ENCODE measurements around the gene TRIM31.
A peak's percentile ranks its signal among the peaks of the same experiment; 100 is the strongest.
"Not testable (repeated sequence)": the region's sequence is repeated elsewhere in the genome, so short reads cannot be mapped to it uniquely, and the experiment has no call there.

The TRIM31 gene

DNA sequence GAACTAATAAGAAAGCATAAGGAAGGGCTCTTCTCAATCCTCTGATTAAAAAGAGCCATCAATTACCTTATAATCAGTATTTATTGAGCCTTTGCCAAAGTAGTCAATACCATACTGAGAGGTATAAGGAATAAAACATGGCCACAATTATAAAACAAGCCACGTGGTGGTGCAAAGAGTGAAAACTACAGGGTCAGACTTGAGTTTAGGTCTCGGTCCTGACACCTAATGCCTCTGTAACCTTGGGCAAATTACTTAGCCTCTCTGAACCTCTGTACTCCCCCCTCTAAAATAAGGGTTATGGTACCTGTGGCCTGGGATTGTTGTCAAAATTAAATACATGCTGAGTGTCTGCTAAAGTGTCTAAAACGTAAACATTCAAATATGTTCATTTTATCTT, 36.3 kb upstream of the TRIM31 start:
- DNase-seq: no peak

DNA sequence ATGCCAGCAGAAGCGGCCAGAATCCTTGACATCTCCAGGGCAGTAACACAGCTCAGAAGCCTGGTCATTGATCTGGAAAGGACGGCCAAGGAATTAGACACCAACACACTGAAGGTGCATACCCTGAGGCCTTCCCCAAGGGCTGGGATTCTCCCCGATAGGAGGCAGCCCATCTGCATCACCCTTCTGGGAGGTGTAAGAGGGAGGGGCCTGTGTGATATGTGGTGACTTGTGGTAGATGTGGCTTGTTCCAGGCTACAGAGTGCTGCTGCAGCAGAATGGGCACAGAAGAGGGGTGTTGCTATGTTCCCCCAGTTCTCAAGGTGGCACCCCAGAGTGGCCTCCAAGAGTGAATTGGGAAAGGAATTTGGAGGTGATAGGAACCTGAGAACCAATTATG, 34.2 kb upstream of the TRIM31 start:
- DNase-seq: no peak

DNA sequence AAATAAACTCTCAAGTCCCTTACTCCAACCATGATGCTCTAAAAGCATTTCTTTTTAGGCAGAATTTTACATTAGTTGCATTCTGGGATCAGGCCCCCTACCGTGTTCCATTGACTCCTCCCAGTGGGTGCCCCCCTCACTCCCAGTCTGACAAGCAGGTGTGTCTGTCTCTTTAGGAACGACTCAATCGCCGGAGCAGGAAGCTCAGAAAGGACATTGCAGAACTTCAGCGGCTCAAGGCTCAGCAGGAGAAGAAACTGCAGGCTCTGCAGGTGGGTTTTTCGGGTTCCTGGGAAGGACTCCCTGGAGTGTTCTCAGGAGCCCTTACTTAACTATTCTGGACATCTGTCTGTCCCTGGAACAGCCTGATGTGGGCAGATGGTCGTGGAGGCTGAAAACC, 32.9 kb upstream of the TRIM31 start:
- DNase-seq: no peak

DNA sequence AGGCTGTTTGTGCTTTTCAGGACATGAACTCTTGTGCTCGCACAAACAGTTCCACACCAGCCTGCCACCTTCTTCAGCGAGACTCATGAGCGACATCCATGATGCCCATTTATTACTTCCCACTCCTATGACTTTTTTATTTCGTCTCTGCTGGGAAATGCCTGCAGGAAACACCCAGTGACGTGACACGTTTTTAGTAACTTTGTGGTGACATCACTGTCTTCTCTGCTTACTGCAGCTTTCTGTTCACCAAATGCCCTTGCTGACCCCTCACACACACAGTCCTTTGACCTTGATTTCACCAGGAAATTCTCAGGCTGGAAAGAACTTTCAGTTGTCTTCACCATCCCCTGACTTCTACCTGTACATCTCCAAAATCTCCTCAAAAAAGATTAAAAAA, 31.9 kb upstream of the TRIM31 start:
- no peak for DNase-seq

DNA sequence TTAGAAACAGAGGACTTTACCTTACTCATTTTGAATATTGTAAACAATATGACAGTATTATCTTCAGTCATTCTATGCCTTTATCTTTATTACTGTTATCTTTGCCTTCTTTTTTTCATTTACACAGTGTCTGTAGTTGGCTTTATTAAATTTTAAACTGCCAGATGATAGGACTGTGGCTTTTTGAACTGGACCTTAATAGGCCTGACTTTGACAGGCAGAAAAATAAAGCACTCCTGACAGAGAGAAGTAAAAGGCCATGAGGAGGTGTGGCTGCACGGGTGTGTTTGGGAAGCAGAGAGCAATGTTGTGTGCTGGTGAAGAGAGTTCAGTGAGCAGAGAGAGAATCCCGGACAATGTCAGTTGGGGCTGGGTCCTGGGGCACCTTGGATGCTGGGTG, 30.9 kb upstream of the TRIM31 start:
- DNase-seq: no peak

DNA sequence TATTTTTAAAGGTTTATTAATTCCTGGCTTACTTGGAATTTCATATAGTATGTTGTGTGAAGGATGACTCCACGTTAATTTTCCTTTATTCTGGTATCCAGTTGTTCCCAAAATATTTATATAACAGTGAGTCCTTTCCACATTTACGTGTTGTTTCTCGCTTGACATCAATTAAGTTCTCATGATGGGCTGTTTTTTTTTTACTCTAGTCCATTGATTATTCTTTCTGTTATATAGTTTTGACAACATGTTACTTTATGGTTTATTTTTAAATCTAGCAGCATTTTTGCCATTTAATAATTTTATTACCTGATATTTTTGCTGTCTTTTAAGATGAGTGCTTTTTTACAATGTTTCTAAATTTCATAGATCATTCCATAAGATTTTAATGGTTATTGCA, 29.8 kb upstream of the TRIM31 start:
- DNase-seq: no peak

DNA sequence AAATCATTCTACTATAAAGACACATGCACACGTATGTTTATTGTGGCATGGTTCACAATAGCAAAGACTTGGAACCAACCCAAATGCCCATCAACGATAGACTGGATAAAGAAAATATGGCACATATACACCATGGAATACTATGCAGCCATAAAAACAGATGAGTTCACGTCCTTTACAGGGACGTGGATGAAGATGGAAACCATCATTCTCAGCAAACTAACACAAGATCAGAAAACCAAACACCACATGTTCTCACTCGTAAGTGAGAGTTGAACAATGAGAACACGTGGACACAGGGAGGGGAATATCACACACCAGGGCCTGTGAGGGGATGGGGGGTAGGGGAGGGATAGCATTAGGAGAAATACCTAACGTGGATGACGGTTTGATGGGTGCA, 27.4 kb upstream of the TRIM31 start:
- DNase-seq: not testable (repeated sequence)

DNA sequence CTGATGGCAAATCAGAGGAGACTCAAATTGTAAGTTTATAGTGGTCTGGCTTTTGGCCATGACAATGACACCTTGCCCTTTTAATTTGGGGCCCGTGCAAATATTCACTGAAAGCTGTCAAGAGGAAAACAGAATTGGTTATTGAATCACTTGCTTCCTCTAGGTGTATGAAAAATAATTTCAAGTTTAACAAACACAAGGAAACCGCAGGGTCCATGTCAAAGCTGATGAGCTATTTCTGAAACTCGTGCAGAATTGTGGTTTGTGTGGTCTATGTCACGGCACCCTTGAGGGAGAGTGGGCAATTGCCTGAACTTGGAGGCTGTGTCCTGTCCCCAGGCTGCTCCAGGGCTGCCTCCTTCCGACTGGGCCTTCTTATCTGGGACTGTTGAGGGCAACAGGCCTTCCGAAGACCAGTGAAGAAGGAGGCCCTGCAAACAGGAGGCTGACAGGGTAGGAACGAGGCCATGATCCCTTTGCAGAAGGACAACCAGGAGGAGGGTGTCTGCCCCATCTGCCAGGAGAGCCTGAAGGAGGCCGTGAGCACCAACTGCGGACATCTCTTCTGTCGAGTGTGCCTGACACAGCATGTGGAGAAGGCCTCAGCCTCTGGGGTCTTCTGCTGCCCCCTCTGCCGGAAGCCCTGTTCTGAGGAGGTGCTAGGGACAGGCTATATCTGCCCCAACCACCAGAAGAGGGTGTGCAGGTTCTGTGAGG, 23.8 kb upstream of the TRIM31 start:
- no peak for DNase-seq

DNA sequence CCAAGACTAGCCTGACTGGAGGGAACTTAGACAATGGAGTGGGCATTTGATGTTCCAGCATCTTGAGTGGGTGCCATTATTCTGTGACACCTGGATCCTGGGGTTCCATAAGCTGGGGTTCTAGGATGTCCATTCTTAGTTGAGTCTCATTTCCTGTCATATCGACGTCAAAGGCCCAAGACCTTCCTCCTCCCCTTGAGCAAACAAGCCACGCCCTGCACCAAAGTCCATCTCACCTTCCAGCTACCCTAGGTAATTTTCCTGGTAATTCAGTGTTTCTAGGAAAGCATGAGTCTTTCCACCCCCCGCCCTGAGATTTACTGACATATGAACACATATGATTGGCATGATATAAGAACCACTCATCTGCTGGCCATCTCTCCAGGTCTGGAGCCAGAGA, 22.9 kb upstream of the TRIM31 start, which contains the start of gene TRIM40:
Gene TRIM40, plus strand, starts transcription at position 384 of the 400 bp plus-strand sequence. CDS start 897 bp downstream, outside the sequence.
- no peak for DNase-seq

DNA sequence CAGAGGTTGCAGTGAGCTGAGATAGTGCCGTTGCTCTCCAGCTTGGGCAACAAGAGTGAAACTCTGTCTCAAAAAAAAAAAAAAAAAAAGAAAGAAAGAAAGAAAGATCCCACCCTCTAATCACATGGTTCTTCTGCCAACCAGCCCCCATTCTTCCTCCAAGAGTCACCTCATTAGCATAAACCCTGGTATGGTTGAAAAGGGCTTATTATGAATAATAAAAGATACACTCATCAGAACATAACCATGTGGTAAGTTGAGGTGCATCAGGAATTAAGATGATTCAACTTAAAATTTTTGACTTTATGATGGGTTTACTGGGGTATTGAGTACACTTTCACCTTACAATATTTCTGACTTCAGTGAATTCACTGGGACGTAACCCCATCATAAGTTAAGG, 22.3 kb upstream of the TRIM31 start:
- no peak for DNase-seq

DNA sequence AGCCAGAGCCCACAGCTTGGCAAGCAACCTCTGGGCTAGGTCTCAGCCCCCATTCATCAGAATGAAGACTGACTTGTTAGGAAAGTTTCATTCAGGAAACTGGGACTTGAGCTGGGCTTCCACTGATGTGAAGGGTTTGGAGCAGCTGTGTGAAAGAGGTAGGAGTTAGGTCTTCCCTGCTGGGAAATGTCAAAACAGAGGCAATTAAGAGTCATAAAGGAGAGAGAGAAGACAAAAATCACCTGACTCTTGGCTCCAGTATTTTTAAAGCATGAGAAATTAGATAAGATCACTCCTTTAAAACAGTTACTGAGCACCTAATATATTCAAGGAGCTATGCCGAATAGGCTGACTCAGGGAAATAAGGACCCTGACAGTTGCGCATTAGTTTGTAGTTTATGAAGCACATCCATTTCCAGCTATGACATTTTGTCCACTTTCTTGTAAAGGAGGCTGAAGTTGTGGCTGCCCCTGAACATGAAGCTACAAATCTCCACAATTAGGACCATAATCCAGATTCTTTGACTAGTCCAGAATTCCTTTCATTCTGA, 19.1 kb upstream of the TRIM31 start:
- no peak for DNase-seq

DNA sequence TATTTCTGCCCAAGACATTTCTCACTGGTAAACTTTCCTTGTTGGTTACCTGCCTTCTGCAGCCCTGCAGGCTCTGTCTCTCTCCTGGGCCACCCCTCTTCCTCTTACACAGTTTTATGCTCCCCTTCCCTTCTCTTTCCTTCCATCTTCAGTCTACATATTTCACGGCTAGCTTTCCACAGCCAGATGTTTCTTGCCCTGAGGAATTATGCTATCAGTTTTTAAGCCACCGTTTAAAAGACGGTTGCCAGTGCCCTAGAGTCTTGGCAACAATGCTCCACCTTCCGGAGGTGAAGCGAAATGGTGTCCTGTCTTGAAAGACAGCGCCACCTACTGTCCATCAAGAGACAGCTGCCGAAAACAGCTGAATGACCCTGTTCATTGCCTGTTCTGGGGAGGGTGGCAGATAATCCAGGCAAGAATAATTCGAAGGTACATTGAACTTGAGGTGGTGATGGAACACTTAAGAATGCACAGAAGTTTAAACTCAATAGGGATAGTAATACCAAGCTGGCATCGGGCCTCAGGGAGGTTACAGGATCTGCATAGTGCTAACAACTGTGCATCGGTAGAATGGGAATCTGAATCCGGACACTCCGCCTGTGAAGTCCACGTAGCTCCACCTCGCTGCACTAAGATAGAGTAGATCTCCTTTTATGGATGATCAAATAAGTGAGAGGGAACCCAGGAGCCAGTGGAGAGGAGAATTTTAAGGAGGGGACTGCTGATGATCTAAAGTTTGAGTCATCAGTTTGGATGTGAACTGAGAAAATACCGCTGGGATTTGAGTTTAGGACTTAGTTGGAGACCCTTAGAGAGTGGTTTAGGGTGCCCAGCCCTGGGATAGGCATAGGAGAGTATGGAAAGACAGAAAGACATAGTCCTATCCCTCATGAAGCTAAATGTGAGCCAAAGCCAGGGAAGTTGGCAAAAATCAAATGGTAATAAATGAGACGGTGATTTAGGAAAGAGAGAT, 18.3 kb upstream of the TRIM31 start:
- DNase-seq: peak; percentile 58

DNA sequence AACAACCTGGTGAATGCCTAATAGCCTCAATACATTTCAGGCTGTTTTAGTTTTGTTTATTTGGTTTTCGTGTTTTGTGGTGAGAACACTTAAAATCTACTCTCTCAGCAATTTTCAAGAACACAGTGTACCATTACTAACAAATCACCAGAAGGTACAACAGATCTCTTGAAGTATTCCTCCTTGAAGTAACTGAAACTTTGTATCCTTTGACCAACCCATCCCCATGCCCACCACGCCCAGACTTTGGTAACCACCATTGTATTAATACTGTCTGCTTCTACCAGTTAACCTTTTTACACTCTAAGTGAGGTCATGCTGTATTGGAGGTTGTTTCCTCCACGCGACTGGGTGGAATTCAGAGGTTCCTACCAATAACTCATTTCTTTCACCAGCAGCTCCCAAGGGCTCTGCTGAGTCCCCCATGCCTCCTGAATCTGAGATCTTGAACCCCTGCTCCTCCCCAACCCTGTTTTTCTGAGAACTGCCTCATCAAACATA, 17.3 kb upstream of the TRIM31 start:
- no peak for DNase-seq

DNA sequence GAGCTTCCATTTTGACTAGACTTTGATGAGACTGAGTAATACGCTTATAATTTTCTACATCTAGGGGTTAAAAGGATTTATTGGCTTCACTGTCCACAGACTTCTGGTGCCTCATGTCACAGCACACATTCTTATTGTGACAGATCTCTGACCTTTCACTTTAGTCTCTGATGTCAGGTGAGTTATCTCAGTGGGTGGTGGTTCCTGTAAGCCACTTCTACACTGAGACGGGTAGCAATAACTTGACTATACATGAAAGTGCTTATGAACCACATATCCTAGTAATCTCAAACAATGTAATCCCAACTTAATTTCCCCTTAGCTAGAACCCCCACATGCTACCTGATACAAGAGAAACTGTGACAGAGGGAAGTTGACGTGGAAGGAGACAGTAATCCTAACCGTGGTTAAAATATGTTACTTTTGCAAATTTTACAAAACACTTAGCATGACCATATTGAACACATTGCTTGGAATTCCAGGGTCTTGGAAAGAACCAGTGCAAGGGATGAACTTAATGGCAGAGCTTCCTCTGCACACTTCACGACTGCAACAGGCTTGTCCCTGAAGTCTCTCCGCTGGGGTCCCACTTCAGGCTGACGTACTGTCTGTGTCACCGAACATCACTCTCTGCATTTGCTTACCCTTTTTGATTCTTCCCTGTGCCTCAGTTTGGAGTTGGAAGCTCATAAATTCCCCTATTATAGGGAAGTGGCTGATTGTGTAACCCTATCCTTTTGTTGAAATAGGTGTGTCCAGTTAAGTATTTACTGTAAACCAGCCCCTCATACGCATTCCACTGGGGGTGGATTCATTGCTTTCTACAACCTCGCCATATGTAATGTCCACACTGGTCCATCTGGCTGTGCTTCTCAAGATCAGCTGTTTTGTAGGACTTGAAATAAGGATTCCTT, 16.6 kb upstream of the TRIM31 start:
- no peak for DNase-seq

DNA sequence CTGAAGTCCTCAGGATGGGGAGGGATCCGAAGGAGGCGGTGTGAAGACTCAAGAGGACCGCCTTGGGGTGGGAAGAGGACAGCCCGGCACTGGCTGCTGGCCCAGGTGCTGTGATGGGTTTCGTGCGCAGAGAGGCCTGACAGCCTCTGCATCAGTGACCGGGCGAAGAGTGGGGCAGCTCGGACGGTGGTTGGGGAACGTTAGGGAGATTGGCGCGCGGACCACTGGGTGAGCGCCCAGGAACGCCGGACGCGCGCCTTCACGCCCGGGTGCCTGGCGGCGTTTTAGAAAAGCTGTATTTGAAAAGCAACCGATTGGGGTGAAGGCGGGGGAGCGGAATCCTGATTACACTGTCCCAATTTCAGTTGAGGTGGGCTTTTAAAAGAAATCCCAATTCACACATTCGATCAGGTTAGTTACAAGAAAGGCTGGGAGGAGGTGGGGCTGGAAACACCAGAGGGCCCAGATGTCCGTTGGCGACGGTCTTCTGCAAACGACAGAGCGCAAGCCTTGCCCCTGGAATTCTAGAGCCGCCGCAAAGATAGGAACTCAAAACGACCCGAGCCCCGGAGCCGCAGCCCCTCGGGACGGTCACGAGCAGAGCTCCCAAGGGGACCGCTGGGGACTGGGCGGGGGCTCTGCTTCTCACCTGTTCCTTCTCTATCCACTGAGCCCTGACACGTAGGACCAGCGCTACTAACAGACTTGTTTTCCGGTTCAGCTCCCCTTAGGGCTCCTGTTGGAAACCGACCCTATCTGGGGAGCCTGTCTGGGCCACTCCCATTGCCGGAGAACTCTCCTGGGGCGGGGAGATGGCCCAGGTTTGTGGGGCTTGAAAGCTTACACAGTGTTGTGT, 14.6 kb upstream of the TRIM31 start:
- DNase-seq: no peak

DNA sequence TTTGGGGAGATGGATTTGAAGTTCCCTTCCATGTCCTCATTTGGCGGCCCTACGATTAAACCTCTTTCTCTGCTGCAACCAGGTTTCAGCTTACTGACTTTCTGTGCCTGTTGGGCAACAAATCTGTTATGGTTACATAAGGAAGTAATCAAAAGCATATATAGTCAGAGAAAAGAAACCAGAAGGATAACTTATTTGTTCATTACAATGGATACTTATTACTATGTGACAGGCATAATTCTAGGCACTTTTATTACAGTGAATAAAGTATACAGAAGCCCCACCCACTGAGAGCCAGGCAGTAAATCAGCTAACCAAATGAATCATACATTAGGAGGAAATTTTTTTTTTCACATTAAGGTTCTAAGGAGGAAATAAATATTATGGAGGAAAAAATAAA, 9.6 kb upstream of the TRIM31 start:
- DNase-seq: no peak

DNA sequence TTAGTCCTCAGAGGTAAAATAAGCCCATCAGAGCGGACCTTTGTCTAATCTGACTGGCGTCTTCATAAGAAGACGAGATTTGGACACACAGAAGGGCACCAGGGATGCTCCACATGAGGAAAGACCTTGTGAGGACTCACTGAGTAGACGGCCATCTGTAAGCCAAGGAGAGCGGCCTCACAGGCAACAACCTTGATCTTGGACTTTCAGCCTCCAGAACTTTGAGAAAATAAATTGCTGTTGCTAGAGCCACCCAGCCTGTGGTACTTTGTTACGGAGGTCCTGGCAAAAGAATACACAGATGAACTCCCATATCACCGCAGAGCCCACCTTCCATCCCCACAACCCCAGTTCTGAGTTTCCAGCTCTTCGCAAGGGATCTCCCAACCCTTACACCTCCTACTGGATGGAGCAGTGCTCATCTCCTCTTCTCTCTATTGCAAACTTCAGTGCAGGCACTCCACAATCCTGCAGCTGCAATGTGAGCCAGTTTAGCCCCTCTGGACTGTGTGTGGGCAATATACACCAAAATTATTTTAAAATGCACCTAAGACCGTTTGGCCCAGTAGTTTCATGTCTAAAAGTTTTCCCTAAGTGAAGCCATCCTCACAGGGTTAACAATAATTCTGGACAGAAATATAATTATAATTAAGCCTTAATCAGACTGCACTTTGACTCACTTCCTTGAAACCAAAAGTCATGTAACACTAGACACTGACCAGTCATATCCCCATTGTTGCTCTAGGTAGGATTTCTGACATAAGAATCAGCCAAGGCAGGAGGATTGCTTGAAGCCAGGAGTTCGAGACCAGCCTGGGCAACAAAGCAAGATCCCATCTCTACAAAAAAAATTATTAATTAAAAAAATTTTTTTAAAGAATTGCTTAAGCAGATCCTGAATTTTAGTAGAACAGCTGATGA, 8.8 kb upstream of the TRIM31 start:
- DNase-seq: no peak

DNA sequence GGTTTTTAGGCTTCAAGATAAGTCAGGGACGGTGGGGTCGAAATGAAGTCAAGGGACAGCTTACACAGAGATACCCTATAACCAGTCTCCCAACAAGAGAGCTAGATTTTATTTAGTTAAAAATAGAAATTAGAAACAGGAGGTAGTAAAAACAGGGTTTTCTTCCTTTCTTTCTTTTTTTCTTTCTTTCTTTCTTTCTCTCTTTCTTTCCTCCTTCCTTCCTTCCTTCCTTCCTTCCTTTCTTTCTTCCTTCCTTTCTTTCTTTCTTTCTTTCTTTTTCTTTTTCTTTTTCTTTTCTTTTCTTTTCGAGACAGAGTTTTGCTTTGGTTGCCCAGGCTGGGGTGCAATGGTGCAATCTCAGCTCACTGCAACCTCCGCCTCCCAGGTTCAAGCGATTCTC, 5.8 kb upstream of the TRIM31 start:
- not testable (repeated sequence) for DNase-seq

DNA sequence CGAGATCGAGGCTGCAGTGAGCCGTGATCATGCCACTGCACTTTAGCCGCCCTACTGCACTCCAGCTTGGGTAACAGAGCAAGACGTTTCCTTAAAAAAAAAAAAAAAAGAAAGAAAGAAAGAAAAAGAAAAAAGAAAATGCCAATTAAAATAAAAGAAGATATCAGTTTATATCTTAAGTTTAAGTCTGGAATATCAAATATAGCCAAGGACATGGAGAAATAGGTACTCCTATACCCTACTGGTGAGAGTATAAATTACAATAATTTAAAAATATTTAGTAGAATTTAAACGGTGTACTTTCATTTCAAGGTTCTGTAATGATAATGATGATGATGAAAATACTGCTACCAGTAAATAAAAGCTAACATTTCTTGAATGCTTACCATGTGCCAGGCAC, 3.8 kb upstream of the TRIM31 start:
- DNase-seq: no peak

DNA sequence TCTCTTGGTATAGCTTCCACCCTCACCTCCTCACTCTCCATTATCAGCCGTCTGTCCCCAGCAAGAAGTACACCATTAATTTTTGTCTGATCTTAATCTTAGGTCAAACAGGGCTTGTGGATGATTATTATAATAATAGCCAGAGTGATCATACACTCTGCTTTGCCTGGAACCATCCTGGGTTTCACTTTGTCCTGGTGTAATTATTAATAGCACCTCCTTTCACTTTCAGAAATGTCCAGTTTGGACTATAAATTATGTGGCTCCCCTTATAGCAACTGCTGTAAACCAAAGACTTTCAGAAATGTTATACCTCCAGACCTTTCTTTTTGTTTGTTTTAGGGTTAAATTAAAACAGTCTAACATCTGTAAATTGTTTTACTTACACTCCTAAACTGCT, 951 bp upstream of the TRIM31 start:
- DNase-seq: no peak
